Measurements from ENCODE around the gene PHOSPHO1. TPM values are rescaled to one million over a fixed set of nuclear protein-coding genes. Genes with fewer than 3 reads are reported as not detected.

Gene PHOSPHO1
- total and polyA plus RNA-seq, 3 experiments from 2014 or later: 0.91 TPM; not detected in 2

GRCh38 chr17:49229076-49229804, 1.3 kb downstream of the PHOSPHO1 start:
- no peak for DNase-seq
- Mint-ChIP-seq H3K9me3 (no peaks in the 10 kb centered on the region), H3K27me3 (peaks cover 6 to 9% of the 10 kb centered on the region in 2 donors), H3K4me1 (peaks cover 16 to 56% (median 22%) of the 10 kb centered on the region in 3 donors), H3K4me3 (peak overlapping the region; percentile 11 to 87 (median 71)), H3K36me3 (no peaks in the 10 kb centered on the region), H3K27ac (peak overlapping the region in 3 of 8 donors; percentile 12 to 85 (median 73))
- Histone ChIP-seq H3K27me3 (ENCODE audit: insufficient read depth, low read length, poor library complexity, severe bottlenecking) (no peaks in the 10 kb centered on the region), H3K9me3 (ENCODE audit: low read length) (no peaks in the 10 kb centered on the region), H3K27ac (ENCODE audit: low read depth, low read length) (no peak overlapping the region), H3K4me3 (ENCODE audit: low read length) (no peak overlapping the region), H3K4me1 (ENCODE audit: insufficient read depth, low read length) (peaks cover 31% of the 10 kb centered on the region), H3K36me3 (ENCODE audit: insufficient read depth, low read length) (no peaks in the 10 kb centered on the region)
- ChIA-PET CTCF (interaction anchor here (1.0 to 8.3 kb wide), 7 partner anchors 16 to 193 kb away, joined by 3 to 173 read pairs (median 3); partner anchors contain the start of genes ABI3 and GNGT2), POLR2A (interaction anchor here (1.0 to 3.6 kb wide), 5 partner anchors 11 to 50 kb away, joined by 3 to 22 read pairs (median 5); no protein-coding TSS in a partner anchor)

GRCh38 chr17:49227436-49228261, 2.9 kb downstream of the PHOSPHO1 start:
- H3K27ac ChIP-seq (ENCODE audit: low read depth, low read length): no peak overlapping the region
- H3K4me1 ChIP-seq (ENCODE audit: insufficient read depth, low read length): peaks cover 47% of the 10 kb centered on the region
- Mint-ChIP-seq H3K27ac (peak overlapping the region in 6 of 8 donors; percentile 29 to 85 (median 50)), H3K4me3 (peak overlapping the region in 2 of 7 donors; percentile 16 to 57), H3K36me3 (peaks cover 0 to 8% (median 2%) of the 10 kb centered on the region in 3 donors), H3K4me1 (peaks cover 26 to 72% (median 34%) of the 10 kb centered on the region in 3 donors), H3K27me3 (peaks cover 4 to 6% of the 10 kb centered on the region in 2 donors), H3K9me3 (no peaks in the 10 kb centered on the region)
- H3K27me3 ChIP-seq (ENCODE audit: insufficient read depth, low read length, poor library complexity, severe bottlenecking): no peaks in the 10 kb centered on the region
- CTCF ChIA-PET: interaction anchor here (0.6 to 8.3 kb wide), 14 partner anchors 12 to 162 kb away, joined by 3 to 173 read pairs (median 3); partner anchors contain the start of genes ABI3 and GNGT2
- POLR2A ChIA-PET: interaction anchor here (1.0 to 3.6 kb wide), 3 partner anchors 19 to 48 kb away, joined by 3 to 22 read pairs (median 7); no protein-coding TSS in a partner anchor
- peak; percentile 63 to 86 (median 69) for DNase-seq
- H3K36me3 ChIP-seq (ENCODE audit: insufficient read depth, low read length): no peaks in the 10 kb centered on the region
- no peak overlapping the region for H3K4me3 ChIP-seq (ENCODE audit: low read length)
- H3K9me3 ChIP-seq (ENCODE audit: low read length): no peaks in the 10 kb centered on the region

- no peak overlapping the region for H3K27ac ChIP-seq (ENCODE audit: low read depth, low read length)
- Mint-ChIP-seq H3K27me3 (peaks cover 4 to 5% of the 10 kb centered on the region in 2 donors), H3K4me3 (peak overlapping the region in 1 of 7 donors; percentile 57), H3K36me3 (peaks cover 0 to 16% (median 2%) of the 10 kb centered on the region in 3 donors), H3K27ac (peak overlapping the region in 4 of 8 donors; percentile 45 to 85 (median 56)), H3K4me1 (peaks cover 32 to 79% (median 34%) of the 10 kb centered on the region in 3 donors), H3K9me3 (no peaks in the 10 kb centered on the region)
- no peaks in the 10 kb centered on the region for H3K9me3 ChIP-seq (ENCODE audit: low read length)
- peaks cover 49% of the 10 kb centered on the region for H3K4me1 ChIP-seq (ENCODE audit: insufficient read depth, low read length)
- H3K27me3 ChIP-seq (ENCODE audit: insufficient read depth, low read length, poor library complexity, severe bottlenecking): no peaks in the 10 kb centered on the region
- CTCF ChIA-PET: interaction anchor here (0.5 to 8.3 kb wide), 13 partner anchors 13 to 280 kb away, joined by 3 to 173 read pairs (median 5); partner anchors contain the start of genes ABI3 and GNGT2
- no peak overlapping the region for H3K4me3 ChIP-seq (ENCODE audit: low read length)
- peaks cover 6% of the 10 kb centered on the region for H3K36me3 ChIP-seq (ENCODE audit: insufficient read depth, low read length)
- POLR2A ChIA-PET: interaction anchor here (1.0 to 3.6 kb wide), 3 partner anchors 18 to 47 kb away, joined by 3 to 22 read pairs (median 7); no protein-coding TSS in a partner anchor
- DNase-seq: no peak
Measured at GRCh38 chr17:49226771-49227435, 3.7 kb downstream of the PHOSPHO1 start.

- POLR2A ChIA-PET: interaction anchor here (1.5 to 3.6 kb wide), 4 partner anchors 14 to 46 kb away, joined by 4 to 22 read pairs (median 14); no protein-coding TSS in a partner anchor
- Mint-ChIP-seq H3K36me3 (peaks cover 0 to 18% (median 2%) of the 10 kb centered on the region in 3 donors), H3K27ac (peak overlapping the region in 6 of 8 donors; percentile 26 to 89 (median 67)), H3K9me3 (no peaks in the 10 kb centered on the region), H3K4me1 (peaks cover 29 to 72% (median 30%) of the 10 kb centered on the region in 3 donors), H3K4me3 (peak overlapping the region; percentile 6 to 91 (median 55)), H3K27me3 (no peaks in the 10 kb centered on the region)
- no peak for DNase-seq
- no peaks in the 10 kb centered on the region for H3K9me3 ChIP-seq (ENCODE audit: low read length)
- H3K4me3 ChIP-seq (ENCODE audit: low read length): no peak overlapping the region
- H3K27ac ChIP-seq (ENCODE audit: low read depth, low read length): no peak overlapping the region
- peaks cover 46% of the 10 kb centered on the region for H3K4me1 ChIP-seq (ENCODE audit: insufficient read depth, low read length)
- CTCF ChIA-PET: interaction anchor here (1.2 to 8.3 kb wide), 6 partner anchors 12 to 66 kb away, joined by 4 to 173 read pairs (median 66); partner anchors contain the start of genes ABI3 and GNGT2
- H3K27me3 ChIP-seq (ENCODE audit: insufficient read depth, low read length, poor library complexity, severe bottlenecking): no peaks in the 10 kb centered on the region
- H3K36me3 ChIP-seq (ENCODE audit: insufficient read depth, low read length): peaks cover 6% of the 10 kb centered on the region
Measured at GRCh38 chr17:49225554-49226236, 4.9 kb downstream of the PHOSPHO1 start.

GRCh38 chr17:49224997-49225337, 5.6 kb downstream of the PHOSPHO1 start:
- no peaks in the 10 kb centered on the region for H3K9me3 ChIP-seq (ENCODE audit: low read length)
- H3K27me3 ChIP-seq (ENCODE audit: insufficient read depth, low read length, poor library complexity, severe bottlenecking): no peaks in the 10 kb centered on the region
- peaks cover 29 to 70% (median 33%) of the 10 kb centered on the region in 3 donors for H3K4me1 Mint-ChIP-seq
- no peaks in the 10 kb centered on the region for H3K9me3 Mint-ChIP-seq
- no peak for DNase-seq
- peaks cover 47% of the 10 kb centered on the region for H3K4me1 ChIP-seq (ENCODE audit: insufficient read depth, low read length)
- ChIA-PET POLR2A (interaction anchor here (0.6 to 2.0 kb wide), 7 partner anchors 10 to 387 kb away, joined by 3 to 17 read pairs (median 7); partner anchors contain the start of genes ABI3 and GNGT2), CTCF (interaction anchor here (1.2 to 8.3 kb wide), 6 partner anchors 11 to 66 kb away, joined by 3 to 173 read pairs (median 66); partner anchors contain the start of genes ABI3 and GNGT2)
- H3K27me3 Mint-ChIP-seq: no peaks in the 10 kb centered on the region
- H3K36me3 Mint-ChIP-seq: peaks cover 0 to 21% (median 2%) of the 10 kb centered on the region in 3 donors
- peak overlapping the region; percentile 56 for H3K4me3 ChIP-seq (ENCODE audit: low read length)
- peak overlapping the region; percentile 74 to 91 (median 83) for H3K4me3 Mint-ChIP-seq
- H3K36me3 ChIP-seq (ENCODE audit: insufficient read depth, low read length): peaks cover 6% of the 10 kb centered on the region
- H3K27ac ChIP-seq (ENCODE audit: low read depth, low read length): peak overlapping the region; percentile 4
- H3K27ac Mint-ChIP-seq: peak overlapping the region in 4 of 8 donors; percentile 57 to 92 (median 82)

- CTCF ChIA-PET: interaction anchor here (1.0 to 8.3 kb wide), 7 partner anchors 11 to 175 kb away, joined by 3 to 173 read pairs (median 5); partner anchors contain the start of genes ABI3 and GNGT2
- Histone ChIP-seq H3K36me3 (ENCODE audit: insufficient read depth, low read length) (peaks cover 6% of the 10 kb centered on the region), H3K27me3 (ENCODE audit: insufficient read depth, low read length, poor library complexity, severe bottlenecking) (no peaks in the 10 kb centered on the region), H3K4me3 (ENCODE audit: low read length) (peak overlapping the region; percentile 56), H3K9me3 (ENCODE audit: low read length) (no peaks in the 10 kb centered on the region), H3K27ac (ENCODE audit: low read depth, low read length) (peak overlapping the region; percentile 4), H3K4me1 (ENCODE audit: insufficient read depth, low read length) (peaks cover 48% of the 10 kb centered on the region)
- Mint-ChIP-seq H3K4me1 (peaks cover 29 to 70% (median 34%) of the 10 kb centered on the region in 3 donors), H3K4me3 (peak overlapping the region; percentile 74 to 91 (median 83)), H3K9me3 (no peaks in the 10 kb centered on the region), H3K36me3 (peaks cover 0 to 24% (median 2%) of the 10 kb centered on the region in 3 donors), H3K27ac (peak overlapping the region in 6 of 8 donors; percentile 57 to 92 (median 78)), H3K27me3 (no peaks in the 10 kb centered on the region)
- peak; percentile 45 to 73 (median 62) for DNase-seq
- POLR2A ChIA-PET: interaction anchor here (0.6 to 2.0 kb wide), 8 partner anchors 9 to 387 kb away, joined by 3 to 17 read pairs (median 6); partner anchors contain the start of genes ABI3 and GNGT2
Measured at GRCh38 chr17:49224198-49224996, 6.2 kb downstream of the PHOSPHO1 start.
